Aorta (tissue), 5 donors: ENCODE measurements around the gene ERO1A. TPM values are rescaled to one million over a fixed set of nuclear protein-coding genes. Genes with fewer than 3 reads are reported as not detected.

Source experiments
- ATAC-seq: fragments of 200-7000 bp; cut with Tn5 transposase; one replicate; pipeline ENCODE4 v1.9.1; 2022; ENCODE audit warnings: moderate library complexity; ENCODE audit not compliant: low FRiP score
- DNase-seq, 2 donors: peaks; one replicate each; pipeline ENCODE4 v3.0.0-alpha.2; 2020
- H3K27ac ChIP-seq, 2 donors: one replicate each; pipeline ENCODE4 v1.5.1; 2013; ENCODE audit warnings: low read length in 2 of 2, mild to moderate bottlenecking in 2 of 2, moderate library complexity in 2 of 2, control low read depth in 1 of 2, inconsistent platforms in 1 of 2, low read depth in 1 of 2
- H3K27me3 ChIP-seq, 2 donors: one replicate each; pipeline ENCODE4 v1.6.1; 2013; ENCODE audit warnings: control low read depth in 1 of 2, low read length in 1 of 2, mild to moderate bottlenecking in 1 of 2, moderate library complexity in 1 of 2; ENCODE audit not compliant: insufficient read depth in 2 of 2, control insufficient read depth in 1 of 2
- H3K36me3 ChIP-seq, 2 donors: one replicate each; pipeline ENCODE4 v1.6.1; 2013; ENCODE audit warnings: control low read depth in 1 of 2, low read length in 1 of 2, mild to moderate bottlenecking in 1 of 2; ENCODE audit not compliant: insufficient read depth in 2 of 2, control insufficient read depth in 1 of 2
- H3K4me1 ChIP-seq, 2 donors: one replicate each; pipeline ENCODE4 v1.6.1; 2013; ENCODE audit warnings: low read length in 2 of 2, control low read depth in 1 of 2, mild to moderate bottlenecking in 1 of 2, moderate library complexity in 1 of 2; ENCODE audit not compliant: insufficient read depth in 2 of 2, control insufficient read depth in 1 of 2
- H3K4me3 ChIP-seq, 2 donors: one replicate each; pipeline ENCODE4 v1.5.1; 2013; ENCODE audit warnings: low read length in 2 of 2, control low read depth in 1 of 2, mild to moderate bottlenecking in 1 of 2
- H3K9me3 ChIP-seq: one replicate; pipeline ENCODE4 v1.6.1; 2013; ENCODE audit warnings: mild to moderate bottlenecking, low read length; ENCODE audit not compliant: control insufficient read depth
- WGBS, 2 donors: extraction: QIAGEN DNeasy Blood & Tissue Kit; methylation state at CpG; one replicate each; pipeline ENCODE4 v1.1.7; 2013; 5-methylcytosine and 5-hydroxymethylcytosine counted together
- intact Hi-C, 2 donors: fragments of 100-400 bp; cut with DNase I; formaldehyde crosslinking; loops; one replicate each; pipeline versions ENCODE4 v1.14.2 to v1.15.0; 2022
- long read RNA-seq, 2 donors: library from polyadenylated mRNA; unstranded; transcript quantifications; one replicate each; pipeline ENCODE4 v2.0.0, GENCODE V29; 2020 to 2021
- polyA plus RNA-seq, 2 donors: library from polyadenylated mRNA; stranded (reverse); fragments of 200-250 nt; gene quantifications; one replicate each; pipeline ENCODE4 v1.2.3, GENCODE V29; 2013
- total RNA-seq, 2 donors: library from RNA; stranded (reverse); fragmentation: NEBNext Ultra II Directional; extraction: Animal tissue kit (Norgen Biotek cat#: 25700); gene quantifications; one replicate each; pipeline ENCODE4 v1.2.1, GENCODE V29; 2021
- donor health status: healthy with polysubstance abuse.
- donor health status: Bipolar disorder and iron deficiency.
- donor health status: DM: no; HTN: no; CAD: no.
- donor health status: DM: no; HTN: no; CAD: no.
- donor health status: DM: yes; HTN: yes; CAD: no.

Gene ERO1A
- total RNA-seq (10 to 100 TPM; 51.4 to 61.8 TPM), polyA plus RNA-seq (10 to 100 TPM in 1 of 2 donors, 1 to 10 TPM in 1; 7.5 to 10.6 TPM)
- long read RNA-seq, donor 1, partial matches to known transcripts: 0 of 2 reads
- long read RNA-seq, donor 1, other reads (novel, unspliced or antisense): 2 of 2 reads
- long read RNA-seq, donor 2, partial matches to known transcripts: 2 of 4 reads
- long read RNA-seq, donor 2, other reads (novel, unspliced or antisense): 2 of 4 reads

- peak within 1 kb of the TSS; percentile 51 to 67 for H3K4me3 ChIP-seq
- peaks cover 0 to 5% of the 10 kb centered on the region in 2 donors for H3K4me1 ChIP-seq
- DNase-seq (peak; percentile 93 to 94), ATAC-seq (peak; percentile 94)
- peak within 1 kb of the TSS; percentile 6 to 89 for H3K27ac ChIP-seq
- no peaks in the 10 kb centered on the region for H3K9me3 ChIP-seq
- WGBS, 2 donors: 1% methylated on average over 47 to 78 of the region's 78 CpGs
- H3K36me3 ChIP-seq: no peaks in the 10 kb centered on the region
- H3K27me3 ChIP-seq: no peaks in the 10 kb centered on the region
- intact Hi-C loops: loop anchor here (5.0 to 10.0 kb wide), 2 partner anchors 141 to 143 kb away; partner anchors contain the start of genes GPR137C (in 2 of the 2) and TXNDC16 (in 2 of the 2)
Measured at GRCh38 chr14:52695481-52696091, at the start of gene ERO1A. Gene ERO1A, minus strand, starts transcription at chr14:52695558. Its CDS starts 77 bp downstream, at chr14:52695481.

GRCh38 chr14:52741865-52742264, 46.5 kb upstream of the ERO1A start:
- Histone ChIP-seq H3K36me3 (no peaks in the 10 kb centered on the region), H3K9me3 (no peaks in the 10 kb centered on the region), H3K4me3 (no peak overlapping the region), H3K27me3 (no peaks in the 10 kb centered on the region), H3K27ac (no peak overlapping the region), H3K4me1 (no peaks in the 10 kb centered on the region)
- no peak for ATAC-seq
- no peak for DNase-seq
- intact Hi-C loops: no loop called here

GRCh38 chr14:52740751-52741150, 45.4 kb upstream of the ERO1A start:
- Histone ChIP-seq H3K9me3 (no peaks in the 10 kb centered on the region), H3K36me3 (no peaks in the 10 kb centered on the region), H3K27me3 (no peaks in the 10 kb centered on the region), H3K27ac (no peak overlapping the region), H3K4me1 (no peaks in the 10 kb centered on the region), H3K4me3 (no peak overlapping the region)
- intact Hi-C loops: no loop called here
- ATAC-seq (no peak), DNase-seq (no peak)
- 97 to 100% methylated on average over 1 of the region's 1 CpG for WGBS, 2 donors

- H3K4me3 ChIP-seq: no peak overlapping the region
- no peaks in the 10 kb centered on the region for H3K27me3 ChIP-seq
- ATAC-seq (no peak), DNase-seq (no peak)
- no peaks in the 10 kb centered on the region for H3K4me1 ChIP-seq
- H3K9me3 ChIP-seq: no peaks in the 10 kb centered on the region
- no peak overlapping the region for H3K27ac ChIP-seq
- peaks cover 0 to 2% of the 10 kb centered on the region in 2 donors for H3K36me3 ChIP-seq
- intact Hi-C loops: loop anchor here in 1 of 2 donors (10.0 kb wide), 1 partner anchor 46 kb away; no protein-coding TSS in a partner anchor
Measured at GRCh38 chr14:52738409-52738808, 43.1 kb upstream of the ERO1A start.

GRCh38 chr14:52735921-52736489, 40.6 kb upstream of the ERO1A start:
- no peak for DNase-seq
- peaks cover 0 to 3% of the 10 kb centered on the region in 2 donors for H3K36me3 ChIP-seq
- H3K4me1 ChIP-seq: no peaks in the 10 kb centered on the region
- 59 to 71% methylated on average over 1 of the region's 1 CpG for WGBS, 2 donors
- ATAC-seq: no peak
- no peaks in the 10 kb centered on the region for H3K9me3 ChIP-seq
- intact Hi-C loops: loop anchor here in 1 of 2 donors (10.0 kb wide), 1 partner anchor 49 kb away; no protein-coding TSS in a partner anchor
- H3K4me3 ChIP-seq: no peak overlapping the region
- H3K27ac ChIP-seq: no peak overlapping the region
- no peaks in the 10 kb centered on the region for H3K27me3 ChIP-seq

GRCh38 chr14:52733824-52734223, 38.5 kb upstream of the ERO1A start:
- no peak for DNase-seq

GRCh38 chr14:52730709-52731111, 35.4 kb upstream of the ERO1A start:
- ATAC-seq (no peak), DNase-seq (no peak)
- Histone ChIP-seq H3K36me3 (peaks cover 0 to 3% of the 10 kb centered on the region in 2 donors), H3K4me3 (peak overlapping the region; percentile 65 to 77), H3K27ac (peak overlapping the region in 1 of 2 donors; percentile 53), H3K27me3 (no peaks in the 10 kb centered on the region), H3K9me3 (no peaks in the 10 kb centered on the region), H3K4me1 (no peaks in the 10 kb centered on the region)
- 1% methylated on average over 11 of the region's 11 CpGs for WGBS, 2 donors
- intact Hi-C loops: loop anchor here in 1 of 2 donors (10.0 kb wide), 1 partner anchor 54 kb away; no protein-coding TSS in a partner anchor

More at GRCh38 chr14:52733824-52734223, 38.5 kb upstream of the ERO1A start:
- Histone ChIP-seq H3K27ac (no peak overlapping the region), H3K36me3 (peaks cover 0 to 3% of the 10 kb centered on the region in 2 donors), H3K4me3 (no peak overlapping the region), H3K4me1 (no peaks in the 10 kb centered on the region), H3K27me3 (no peaks in the 10 kb centered on the region), H3K9me3 (no peaks in the 10 kb centered on the region)
- intact Hi-C loops: loop anchor here in 1 of 2 donors (10.0 kb wide), 1 partner anchor 51 kb away; no protein-coding TSS in a partner anchor
- ATAC-seq: no peak
- 96% methylated on average over 9 of the region's 9 CpGs for WGBS, 2 donors

GRCh38 chr14:52729925-52730708, 34.8 kb upstream of the ERO1A start, which contains the start of gene STYX:
Gene STYX, plus strand, starts transcription at chr14:52730166. Its CDS starts 309 bp downstream, at chr14:52730475.
- peak within 1 kb of the TSS in 1 of 2 donors; percentile 53 for H3K27ac ChIP-seq
- intact Hi-C loops: loop anchor here in 1 of 2 donors (10.0 kb wide), 1 partner anchor 55 kb away; no protein-coding TSS in a partner anchor
- no peaks in the 10 kb centered on the region for H3K27me3 ChIP-seq
- H3K4me3 ChIP-seq: peak within 1 kb of the TSS; percentile 65 to 77
- peak; percentile 99 to 100 for DNase-seq
- peak; percentile 100 for ATAC-seq
- no peaks in the 10 kb centered on the region for H3K9me3 ChIP-seq
- WGBS, 2 donors: 0% methylated on average over 56 to 72 of the region's 72 CpGs
- H3K36me3 ChIP-seq: peaks cover 0 to 3% of the 10 kb centered on the region in 2 donors
- H3K4me1 ChIP-seq: no peaks in the 10 kb centered on the region
